ENCODE data around the gene OR52I1.

DNA sequence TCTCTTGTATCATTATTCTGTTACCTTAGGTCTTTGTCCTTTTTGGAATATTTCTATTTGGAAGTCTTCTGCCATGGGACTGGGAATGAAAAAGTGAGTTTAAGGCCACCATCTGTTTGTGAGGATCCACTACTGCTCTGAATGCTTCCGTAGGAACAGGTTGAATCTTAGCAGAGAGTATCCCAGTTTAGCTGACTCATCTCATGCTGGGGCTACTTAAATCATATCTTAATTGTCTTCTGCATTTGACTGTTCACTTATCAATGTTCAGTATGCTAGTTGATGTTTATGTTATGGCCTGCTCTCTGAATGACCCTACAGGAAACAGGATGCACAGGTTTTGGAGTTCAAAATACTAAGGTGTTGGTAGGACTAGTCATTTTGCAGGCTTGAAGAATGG, 13.7 kb upstream of the OR52I1 start:
- TF ChIP-seq, protein P1, sequence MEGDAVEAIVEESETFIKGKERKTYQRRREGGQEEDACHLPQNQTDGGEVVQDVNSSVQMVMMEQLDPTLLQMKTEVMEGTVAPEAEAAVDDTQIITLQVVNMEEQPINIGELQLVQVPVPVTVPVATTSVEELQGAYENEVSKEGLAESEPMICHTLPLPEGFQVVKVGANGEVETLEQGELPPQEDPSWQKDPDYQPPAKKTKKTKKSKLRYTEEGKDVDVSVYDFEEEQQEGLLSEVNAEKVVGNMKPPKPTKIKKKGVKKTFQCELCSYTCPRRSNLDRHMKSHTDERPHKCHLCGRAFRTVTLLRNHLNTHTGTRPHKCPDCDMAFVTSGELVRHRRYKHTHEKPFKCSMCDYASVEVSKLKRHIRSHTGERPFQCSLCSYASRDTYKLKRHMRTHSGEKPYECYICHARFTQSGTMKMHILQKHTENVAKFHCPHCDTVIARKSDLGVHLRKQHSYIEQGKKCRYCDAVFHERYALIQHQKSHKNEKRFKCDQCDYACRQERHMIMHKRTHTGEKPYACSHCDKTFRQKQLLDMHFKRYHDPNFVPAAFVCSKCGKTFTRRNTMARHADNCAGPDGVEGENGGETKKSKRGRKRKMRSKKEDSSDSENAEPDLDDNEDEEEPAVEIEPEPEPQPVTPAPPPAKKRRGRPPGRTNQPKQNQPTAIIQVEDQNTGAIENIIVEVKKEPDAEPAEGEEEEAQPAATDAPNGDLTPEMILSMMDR (IDR thresholded peaks at IDR 0.05) = no peak
- TF ChIP-seq EZH2phosphoT487 (IDR thresholded peaks at IDR 0.05) (no peak), EZH2 (IDR thresholded peaks at IDR 0.05) (no peak)

Measured in neural progenitor cell (in vitro differentiated cells).